Measurements from ENCODE around the gene ASPG. TPM values are rescaled to one million over a fixed set of nuclear protein-coding genes. Genes with fewer than 3 reads are reported as not detected.
A peak's percentile ranks its signal among the peaks of the same experiment; 100 is the strongest.

The ASPG gene
- total RNA-seq, 1 donor from 2014 or later = not detected

DNA sequence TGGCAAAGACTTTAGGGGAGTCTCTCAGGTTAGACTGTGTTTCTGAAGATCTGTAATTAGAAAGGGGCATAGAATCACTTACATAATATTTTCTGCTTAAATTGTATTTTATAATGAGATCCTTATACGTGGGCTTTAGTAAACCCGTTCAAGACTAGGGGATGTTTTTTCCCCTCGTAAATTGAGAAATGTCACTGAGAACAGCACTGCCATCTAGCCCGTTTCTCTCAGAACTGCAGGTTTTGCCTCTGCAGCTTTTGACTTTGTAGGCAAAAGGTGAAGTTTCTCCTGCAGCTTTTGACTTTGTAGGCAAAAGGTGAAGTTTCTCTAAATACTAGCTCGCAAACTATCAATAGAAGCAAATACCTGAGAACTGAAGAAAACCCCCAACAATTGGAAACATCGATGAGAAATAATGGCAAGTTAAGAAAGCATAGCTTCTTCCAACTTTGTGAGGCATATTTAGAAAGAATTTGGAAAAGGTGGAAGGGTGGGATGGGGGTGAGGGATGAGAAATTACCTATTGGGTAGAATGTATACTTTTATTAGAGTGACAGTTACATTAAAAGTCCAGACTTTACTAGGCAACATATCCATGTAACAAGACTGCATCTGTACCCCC lies 9.9 kb upstream of the ASPG start:
- Histone ChIP-seq H3K9me3 (no peaks in the 10 kb centered on the region), H3K4me3 (no peak overlapping the region), H3K36me3 (no peaks in the 10 kb centered on the region), H3K27me3 (no peaks in the 10 kb centered on the region), H3K4me1 (no peaks in the 10 kb centered on the region), H3K27ac (no peak overlapping the region)
- intact Hi-C loops (cut with DNase I) = no loop called here
- no peak for DNase-seq (ENCODE audit: low spot score in 2 of 2)
- TF ChIP-seq, protein P1, sequence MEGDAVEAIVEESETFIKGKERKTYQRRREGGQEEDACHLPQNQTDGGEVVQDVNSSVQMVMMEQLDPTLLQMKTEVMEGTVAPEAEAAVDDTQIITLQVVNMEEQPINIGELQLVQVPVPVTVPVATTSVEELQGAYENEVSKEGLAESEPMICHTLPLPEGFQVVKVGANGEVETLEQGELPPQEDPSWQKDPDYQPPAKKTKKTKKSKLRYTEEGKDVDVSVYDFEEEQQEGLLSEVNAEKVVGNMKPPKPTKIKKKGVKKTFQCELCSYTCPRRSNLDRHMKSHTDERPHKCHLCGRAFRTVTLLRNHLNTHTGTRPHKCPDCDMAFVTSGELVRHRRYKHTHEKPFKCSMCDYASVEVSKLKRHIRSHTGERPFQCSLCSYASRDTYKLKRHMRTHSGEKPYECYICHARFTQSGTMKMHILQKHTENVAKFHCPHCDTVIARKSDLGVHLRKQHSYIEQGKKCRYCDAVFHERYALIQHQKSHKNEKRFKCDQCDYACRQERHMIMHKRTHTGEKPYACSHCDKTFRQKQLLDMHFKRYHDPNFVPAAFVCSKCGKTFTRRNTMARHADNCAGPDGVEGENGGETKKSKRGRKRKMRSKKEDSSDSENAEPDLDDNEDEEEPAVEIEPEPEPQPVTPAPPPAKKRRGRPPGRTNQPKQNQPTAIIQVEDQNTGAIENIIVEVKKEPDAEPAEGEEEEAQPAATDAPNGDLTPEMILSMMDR (IDR thresholded peaks at IDR 0.05) = no peak

DNA sequence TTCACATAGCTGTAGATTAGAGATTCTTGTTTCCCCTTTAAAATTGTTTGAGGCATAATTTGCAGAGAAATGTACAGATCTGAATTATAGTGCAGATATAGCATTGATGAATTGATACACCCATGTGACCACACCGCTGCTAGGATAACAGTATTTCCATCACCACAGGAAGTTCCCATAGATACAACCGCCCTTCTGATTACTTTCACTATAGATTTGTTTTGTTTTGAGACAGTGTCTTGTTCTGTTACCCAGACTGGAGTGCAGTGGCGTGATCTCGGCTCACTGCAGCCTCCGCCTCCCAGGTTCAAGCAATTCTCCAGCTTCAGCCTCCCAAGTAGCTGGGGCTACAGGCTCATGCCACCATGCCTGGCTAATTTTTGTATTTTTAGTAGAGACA lies 8.8 kb upstream of the ASPG start:
- no peaks in the 10 kb centered on the region for H3K9me3 ChIP-seq
- intact Hi-C loops (cut with DNase I) = no loop called here
- H3K4me1 ChIP-seq = no peaks in the 10 kb centered on the region
- TF ChIP-seq, protein P1 (IDR thresholded peaks at IDR 0.05) = no peak
- no peak overlapping the region for H3K27ac ChIP-seq
- no peaks in the 10 kb centered on the region for H3K27me3 ChIP-seq
- no peaks in the 10 kb centered on the region for H3K36me3 ChIP-seq
- no peak overlapping the region for H3K4me3 ChIP-seq
- no peak for DNase-seq (ENCODE audit: low spot score in 2 of 2)

DNA sequence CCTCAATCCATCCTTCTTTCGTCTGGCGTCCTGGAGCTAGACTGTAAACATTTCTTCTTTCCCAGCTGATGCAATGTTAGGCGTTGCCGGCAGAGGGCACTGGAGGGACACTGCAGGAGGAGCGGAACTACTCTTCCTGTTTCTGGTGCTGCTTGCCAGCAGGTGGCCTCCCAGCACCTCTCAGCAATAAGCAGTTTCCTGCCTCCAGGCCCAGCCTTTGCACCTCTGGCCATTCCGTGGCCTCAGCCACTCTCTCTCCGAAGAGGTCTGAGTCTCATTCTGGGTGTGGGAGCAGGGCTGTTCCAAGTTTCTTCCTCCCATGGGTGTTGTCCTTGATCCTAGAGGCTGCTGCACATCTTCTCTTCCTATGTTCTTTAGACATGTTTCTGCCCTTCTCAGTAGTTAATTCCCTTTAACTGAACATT lies 7.5 kb upstream of the ASPG start:
- TF ChIP-seq, protein P1 (IDR thresholded peaks at IDR 0.05) = peak; percentile 92 to 98 (median 96)
- H3K27ac ChIP-seq = no peak overlapping the region
- no peak overlapping the region for H3K4me3 ChIP-seq
- intact Hi-C loops (cut with DNase I) = no loop called here
- H3K4me1 ChIP-seq = no peaks in the 10 kb centered on the region
- H3K9me3 ChIP-seq = no peaks in the 10 kb centered on the region
- no peaks in the 10 kb centered on the region for H3K36me3 ChIP-seq
- peak in 1 of 2 donors; percentile 89 for DNase-seq (ENCODE audit: low spot score in 2 of 2)
- H3K27me3 ChIP-seq = no peaks in the 10 kb centered on the region

DNA sequence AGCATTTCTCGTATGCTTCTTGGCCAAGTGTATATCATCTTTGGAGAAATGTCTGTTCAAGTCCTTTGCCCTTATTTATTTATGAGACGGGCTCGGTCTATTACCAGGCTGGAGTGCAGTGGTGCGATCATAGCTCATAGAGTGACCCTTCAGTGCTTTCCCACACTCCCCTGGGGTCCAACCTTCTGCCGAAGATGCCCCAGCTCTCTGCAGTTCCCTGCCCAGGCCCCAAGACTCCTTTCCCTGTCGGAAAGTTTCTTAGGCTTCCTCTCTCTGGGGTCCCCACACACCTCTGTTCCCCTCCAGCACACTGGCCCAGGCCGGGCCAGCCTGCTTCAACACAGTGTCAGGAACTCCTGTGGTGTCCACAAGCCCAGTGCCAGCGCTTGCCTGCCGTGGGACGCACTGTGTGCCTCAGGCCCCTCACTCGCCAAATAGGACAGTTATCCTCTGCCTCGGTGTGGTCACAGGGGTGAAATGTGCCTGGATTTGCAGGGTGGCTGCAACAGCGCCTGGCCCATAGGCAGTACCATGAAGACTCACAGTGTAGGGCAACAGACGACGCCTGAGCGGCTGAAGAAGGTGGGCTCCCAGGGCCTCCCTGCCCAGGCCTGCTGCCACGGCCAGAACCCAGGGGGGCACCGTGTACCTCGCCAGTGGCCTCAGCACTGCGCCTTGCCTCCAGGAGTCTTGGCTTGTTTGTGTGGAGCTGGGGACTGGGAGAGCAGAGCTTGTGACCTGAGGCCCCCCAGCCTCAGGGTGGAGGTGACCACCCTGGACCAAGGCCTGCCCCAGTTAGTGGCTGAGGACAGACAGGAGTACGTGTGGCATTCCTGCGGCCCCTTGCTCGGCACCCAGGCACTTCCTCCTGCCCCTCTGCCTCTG lies 4.9 kb upstream of the ASPG start:
- Histone ChIP-seq H3K27me3 (peaks cover 1% of the 10 kb centered on the region), H3K4me3 (no peak overlapping the region), H3K36me3 (no peaks in the 10 kb centered on the region), H3K9me3 (no peaks in the 10 kb centered on the region), H3K4me1 (no peaks in the 10 kb centered on the region), H3K27ac (no peak overlapping the region)
- intact Hi-C loops (cut with DNase I) = loop anchor here (5.0 to 10.0 kb wide), 2 partner anchors 482 to 554 kb away; no protein-coding TSS in a partner anchor
- DNase-seq (ENCODE audit: low spot score in 2 of 2) = no peak
- TF ChIP-seq, protein P1 (IDR thresholded peaks at IDR 0.05) = no peak

DNA sequence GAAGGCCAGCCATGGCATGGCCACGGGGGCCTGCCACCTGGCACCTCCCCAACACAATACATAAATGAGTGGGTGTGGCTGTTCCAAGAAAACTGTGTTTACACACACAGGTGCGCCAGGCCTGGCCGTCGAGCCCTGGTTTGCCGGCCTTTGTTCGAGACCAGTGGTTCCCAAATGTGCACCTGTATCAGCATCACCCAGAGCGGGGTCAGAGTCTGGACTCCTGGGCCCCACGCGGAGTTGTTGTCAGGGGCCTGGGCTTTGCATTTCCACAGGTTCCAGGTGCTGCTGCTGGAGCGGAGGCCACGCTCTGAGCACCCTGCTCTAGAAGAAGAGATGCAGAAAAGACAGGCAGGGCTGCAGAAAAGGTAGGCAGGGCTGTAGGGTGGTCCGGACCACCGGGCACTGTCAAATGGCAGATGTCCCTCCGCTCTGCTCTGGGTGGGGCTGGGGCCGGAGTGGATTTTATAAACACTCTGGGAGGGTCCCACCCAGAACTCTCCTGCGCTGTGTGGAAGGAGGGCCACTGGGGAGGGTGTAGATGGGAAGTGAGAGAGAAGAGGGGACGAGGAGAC lies 4.2 kb upstream of the ASPG start:
- intact Hi-C loops (cut with DNase I) = loop anchor here (5.0 to 10.0 kb wide), 2 partner anchors 481 to 553 kb away; no protein-coding TSS in a partner anchor
- peaks cover 9% of the 10 kb centered on the region for H3K27me3 ChIP-seq
- TF ChIP-seq, protein P1 (IDR thresholded peaks at IDR 0.05) = no peak
- H3K4me1 ChIP-seq = no peaks in the 10 kb centered on the region
- DNase-seq (ENCODE audit: low spot score in 2 of 2) = no peak
- H3K4me3 ChIP-seq = no peak overlapping the region
- no peak overlapping the region for H3K27ac ChIP-seq
- no peaks in the 10 kb centered on the region for H3K36me3 ChIP-seq
- H3K9me3 ChIP-seq = no peaks in the 10 kb centered on the region

Data from ascending aorta (tissue), 2 donors.